ENCODE measurements around the gene CIT. TPM values are rescaled to one million over a fixed set of nuclear protein-coding genes. Genes with fewer than 3 reads are reported as not detected.

The CIT gene
- total RNA-seq, 1 experiment from 2014 or later: 67.9 TPM

DNA sequence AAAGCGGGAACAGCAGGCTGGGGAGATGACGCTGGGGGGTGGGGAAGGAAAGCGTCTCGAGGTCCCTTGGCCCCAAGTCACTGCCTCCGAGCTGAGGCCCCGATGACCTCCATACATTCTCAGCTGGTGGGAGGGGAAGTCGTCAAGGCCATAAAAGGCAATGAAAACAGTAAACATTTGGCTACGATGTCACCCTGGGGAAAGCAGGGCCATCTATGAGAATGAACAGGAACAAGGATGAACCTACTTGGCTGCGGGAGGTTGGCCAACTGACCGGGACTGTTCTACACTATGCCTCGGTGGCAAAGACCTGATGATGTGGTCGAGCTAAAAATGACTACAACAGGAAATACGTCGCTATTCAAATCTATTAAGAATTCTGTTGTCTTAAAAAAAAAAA lies 189.7 kb downstream of the CIT start:
- no peak for DNase-seq (ENCODE audit: low read depth, low spot score)
- intact Hi-C loops (cut with micrococcal nuclease; ENCODE audit: unreplicated experiment): no loop called here
- H3K4me3 ChIP-seq (ENCODE audit: low read depth in 2 of 2, low read length in 2 of 2): no peak overlapping the region
- 0 out of 2 replicates have a peak, but pooled peaks cover 2% of the 10 kb centered on the region for H3K36me3 ChIP-seq (ENCODE audit: control insufficient read depth, insufficient read depth, low read length)
- ChIA-PET CTCF (no interaction called here), POLR2A (interaction anchor here (0.6 kb wide), 1 partner anchor 70 kb away, joined by 14 read pairs; no protein-coding TSS in a partner anchor)
- no peaks in the 10 kb centered on the region for H3K4me1 ChIP-seq (ENCODE audit: control insufficient read depth, insufficient read depth, low read length)
- BruUV-seq (replicated peaks): no TSS peak
- H3K9me3 ChIP-seq (ENCODE audit: control insufficient read depth, insufficient read depth, low read depth, low read length): no peaks in the 10 kb centered on the region
- no peaks in the 10 kb centered on the region for H3K27me3 ChIP-seq (ENCODE audit: control insufficient read depth, insufficient read depth, low read length)
- no peak overlapping the region for H3K27ac ChIP-seq (ENCODE audit: low read length)
- in situ Hi-C loops (cut with HindIII; ENCODE audit: low pct_unique_long_range_greater_than_20kb, low sequenced_read_pairs): no loop called here
- no peak for ATAC-seq
- TF ChIP-seq, protein P1, sequence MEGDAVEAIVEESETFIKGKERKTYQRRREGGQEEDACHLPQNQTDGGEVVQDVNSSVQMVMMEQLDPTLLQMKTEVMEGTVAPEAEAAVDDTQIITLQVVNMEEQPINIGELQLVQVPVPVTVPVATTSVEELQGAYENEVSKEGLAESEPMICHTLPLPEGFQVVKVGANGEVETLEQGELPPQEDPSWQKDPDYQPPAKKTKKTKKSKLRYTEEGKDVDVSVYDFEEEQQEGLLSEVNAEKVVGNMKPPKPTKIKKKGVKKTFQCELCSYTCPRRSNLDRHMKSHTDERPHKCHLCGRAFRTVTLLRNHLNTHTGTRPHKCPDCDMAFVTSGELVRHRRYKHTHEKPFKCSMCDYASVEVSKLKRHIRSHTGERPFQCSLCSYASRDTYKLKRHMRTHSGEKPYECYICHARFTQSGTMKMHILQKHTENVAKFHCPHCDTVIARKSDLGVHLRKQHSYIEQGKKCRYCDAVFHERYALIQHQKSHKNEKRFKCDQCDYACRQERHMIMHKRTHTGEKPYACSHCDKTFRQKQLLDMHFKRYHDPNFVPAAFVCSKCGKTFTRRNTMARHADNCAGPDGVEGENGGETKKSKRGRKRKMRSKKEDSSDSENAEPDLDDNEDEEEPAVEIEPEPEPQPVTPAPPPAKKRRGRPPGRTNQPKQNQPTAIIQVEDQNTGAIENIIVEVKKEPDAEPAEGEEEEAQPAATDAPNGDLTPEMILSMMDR (IDR thresholded peaks at IDR 0.05): no peak
- TF ChIP-seq, protein P2, sequence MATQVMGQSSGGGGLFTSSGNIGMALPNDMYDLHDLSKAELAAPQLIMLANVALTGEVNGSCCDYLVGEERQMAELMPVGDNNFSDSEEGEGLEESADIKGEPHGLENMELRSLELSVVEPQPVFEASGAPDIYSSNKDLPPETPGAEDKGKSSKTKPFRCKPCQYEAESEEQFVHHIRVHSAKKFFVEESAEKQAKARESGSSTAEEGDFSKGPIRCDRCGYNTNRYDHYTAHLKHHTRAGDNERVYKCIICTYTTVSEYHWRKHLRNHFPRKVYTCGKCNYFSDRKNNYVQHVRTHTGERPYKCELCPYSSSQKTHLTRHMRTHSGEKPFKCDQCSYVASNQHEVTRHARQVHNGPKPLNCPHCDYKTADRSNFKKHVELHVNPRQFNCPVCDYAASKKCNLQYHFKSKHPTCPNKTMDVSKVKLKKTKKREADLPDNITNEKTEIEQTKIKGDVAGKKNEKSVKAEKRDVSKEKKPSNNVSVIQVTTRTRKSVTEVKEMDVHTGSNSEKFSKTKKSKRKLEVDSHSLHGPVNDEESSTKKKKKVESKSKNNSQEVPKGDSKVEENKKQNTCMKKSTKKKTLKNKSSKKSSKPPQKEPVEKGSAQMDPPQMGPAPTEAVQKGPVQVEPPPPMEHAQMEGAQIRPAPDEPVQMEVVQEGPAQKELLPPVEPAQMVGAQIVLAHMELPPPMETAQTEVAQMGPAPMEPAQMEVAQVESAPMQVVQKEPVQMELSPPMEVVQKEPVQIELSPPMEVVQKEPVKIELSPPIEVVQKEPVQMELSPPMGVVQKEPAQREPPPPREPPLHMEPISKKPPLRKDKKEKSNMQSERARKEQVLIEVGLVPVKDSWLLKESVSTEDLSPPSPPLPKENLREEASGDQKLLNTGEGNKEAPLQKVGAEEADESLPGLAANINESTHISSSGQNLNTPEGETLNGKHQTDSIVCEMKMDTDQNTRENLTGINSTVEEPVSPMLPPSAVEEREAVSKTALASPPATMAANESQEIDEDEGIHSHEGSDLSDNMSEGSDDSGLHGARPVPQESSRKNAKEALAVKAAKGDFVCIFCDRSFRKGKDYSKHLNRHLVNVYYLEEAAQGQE (IDR thresholded peaks at IDR 0.05; ENCODE audit: insufficient read depth in 1 of 2, low read depth in 2 of 2, low read length in 1 of 2): no peak
- TF ChIP-seq TCF7L2 (IDR thresholded peaks at IDR 0.05; ENCODE audit: low read depth, low read length): no peak
- TF ChIP-seq SIN3A (IDR thresholded peaks at IDR 0.05; ENCODE audit: borderline replicate concordance, insufficient read depth, low read depth, low read length): no peak
- TF ChIP-seq POLR2AphosphoS5 (IDR thresholded peaks at IDR 0.05; ENCODE audit: low read depth, low read length): no peak

DNA sequence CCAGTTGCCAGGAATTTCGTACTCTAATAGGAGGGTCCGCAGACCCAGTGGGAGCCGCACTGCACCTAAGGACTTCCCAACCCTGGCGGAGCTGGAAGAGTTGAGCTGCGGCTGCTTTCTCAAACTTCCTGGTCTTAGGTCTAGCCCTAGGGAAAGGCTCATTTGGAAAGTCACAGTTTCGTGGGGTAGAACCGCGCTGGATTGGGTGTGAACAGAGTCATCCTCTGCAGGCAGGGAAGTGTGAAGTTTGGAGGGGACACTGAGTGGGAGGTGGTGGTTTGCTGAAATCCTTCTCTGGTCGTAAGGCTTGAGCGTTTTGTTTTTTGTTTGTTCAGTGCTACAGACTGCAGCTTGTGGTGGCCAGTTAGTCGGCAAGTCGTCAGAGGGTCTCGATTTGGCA lies 190.3 kb downstream of the CIT start:
- intact Hi-C loops (cut with micrococcal nuclease; ENCODE audit: unreplicated experiment): no loop called here
- no peaks in the 10 kb centered on the region for H3K9me3 ChIP-seq (ENCODE audit: control insufficient read depth, insufficient read depth, low read depth, low read length)
- no peak overlapping the region for H3K27ac ChIP-seq (ENCODE audit: low read length)
- ATAC-seq (no peak), DNase-seq (ENCODE audit: low read depth, low spot score) (no peak)
- POLR2A ChIA-PET: no interaction called here
- in situ Hi-C loops (cut with HindIII; ENCODE audit: low pct_unique_long_range_greater_than_20kb, low sequenced_read_pairs): no loop called here
- H3K36me3 ChIP-seq (ENCODE audit: control insufficient read depth, insufficient read depth, low read length): 0 out of 2 replicates have a peak, but pooled peaks cover 2% of the 10 kb centered on the region
- H3K27me3 ChIP-seq (ENCODE audit: control insufficient read depth, insufficient read depth, low read length): no peaks in the 10 kb centered on the region
- TF ChIP-seq, protein P2 (IDR thresholded peaks at IDR 0.05; ENCODE audit: insufficient read depth in 1 of 2, low read depth in 2 of 2, low read length in 1 of 2): no peak
- TF ChIP-seq, protein P1 (IDR thresholded peaks at IDR 0.05): no peak
- TF ChIP-seq POLR2AphosphoS5 (IDR thresholded peaks at IDR 0.05; ENCODE audit: low read depth, low read length) (no peak), TCF7L2 (IDR thresholded peaks at IDR 0.05; ENCODE audit: low read depth, low read length) (no peak), SIN3A (IDR thresholded peaks at IDR 0.05; ENCODE audit: borderline replicate concordance, insufficient read depth, low read depth, low read length) (no peak)
- CTCF ChIA-PET: no interaction called here
- H3K4me1 ChIP-seq (ENCODE audit: control insufficient read depth, insufficient read depth, low read length): peaks cover 1% of the 10 kb centered on the region; the same call in 1 of the 2 replicates
- no TSS peak for BruUV-seq (replicated peaks)
- no peak overlapping the region for H3K4me3 ChIP-seq (ENCODE audit: low read depth in 2 of 2, low read length in 2 of 2)
